Hepatocyte (in vitro differentiated cells): Measurements from ENCODE around the gene SHTN1. TPM values are rescaled to one million over a fixed set of nuclear protein-coding genes. Genes with fewer than 3 reads are reported as not detected.

Experiments
- DNase-seq: peaks from one replicate; pipeline ENCODE4 v3.0.0-alpha.2; 2016; ENCODE audit warnings: low spot score
- H2AFZ ChIP-seq: fragments of 200-600 bp; sonication (generic); 2 replicates; pipeline ENCODE4 v1.6.0; 2016; ENCODE audit warnings: antibody characterized with exemption, mild to moderate bottlenecking
- H3K27ac ChIP-seq: fragments of 200-600 bp; sonication (generic); 2 replicates; pipeline ENCODE4 v1.5.1; 2016; ENCODE audit warnings: mild to moderate bottlenecking
- H3K27me3 ChIP-seq: fragments of 200-600 bp; sonication (generic); 2 replicates; pipeline ENCODE4 v1.6.1; 2016
- H3K36me3 ChIP-seq: fragments of 200-600 bp; sonication (generic); replicated peaks from 2 replicates; pipeline ENCODE4 v1.5.1; 2016; ENCODE audit warnings: low read depth; ENCODE audit not compliant: insufficient read depth
- H3K4me1 ChIP-seq: fragments of 200-600 bp; sonication (generic); 2 replicates; pipeline ENCODE4 v1.5.1; 2016; ENCODE audit warnings: mild to moderate bottlenecking, moderate library complexity; ENCODE audit not compliant: insufficient read depth
- H3K4me2 ChIP-seq: fragments of 200-600 bp; sonication (generic); 2 replicates; pipeline ENCODE4 v1.6.0; 2016
- H3K4me3 ChIP-seq: fragments of 200-600 bp; sonication (generic); 2 replicates; pipeline ENCODE4 v1.5.1; 2016; ENCODE audit warnings: mild to moderate bottlenecking
- H3K79me2 ChIP-seq: fragments of 200-600 bp; sonication (generic); 2 replicates; pipeline ENCODE4 v1.6.0; 2017; ENCODE audit warnings: mild to moderate bottlenecking
- H3K9me2 ChIP-seq: fragments of 200-600 bp; sonication (generic); replicated peaks from 2 replicates; pipeline ENCODE4 v1.6.0; 2017; ENCODE audit warnings: mild to moderate bottlenecking; ENCODE audit not compliant: insufficient read depth
- H3K9me3 ChIP-seq: fragments of 200-600 bp; sonication (generic); 2 replicates; pipeline ENCODE4 v1.5.1; 2016; ENCODE audit warnings: low read depth, mild to moderate bottlenecking
- H4K20me1 ChIP-seq: fragments of 200-600 bp; sonication (generic); 2 replicates; pipeline ENCODE4 v1.6.0; 2016; ENCODE audit warnings: mild to moderate bottlenecking; ENCODE audit not compliant: insufficient read depth, poor library complexity, severe bottlenecking
- EZH2 ChIP-seq: fragments of 200-600 bp; sonication (generic); IDR thresholded peaks from 2 replicates; pipeline ENCODE4 v1.6.1; 2016; ENCODE audit warnings: antibody characterized with exemption, mild to moderate bottlenecking, borderline replicate concordance
- EZH2phosphoT487 ChIP-seq: fragments of 200-600 bp; sonication (generic); IDR thresholded peaks from one replicate; pipeline ENCODE4 v1.6.1; 2018; ENCODE audit warnings: antibody characterized with exemption, mild to moderate bottlenecking, low read depth, moderate library complexity; ENCODE audit not compliant: unreplicated experiment, severe bottlenecking
- WGBS: methylation state at CpG from one replicate; pipeline ENCODE4 v1.1.6; 2016; ENCODE audit warnings: low lambda C conversion rate; ENCODE audit errors: missing lambda C conversion rate; 5-methylcytosine and 5-hydroxymethylcytosine counted together
- polyA plus RNA-seq: library from polyadenylated mRNA; unstranded; fragments of >200 nt; fragmentation: Nextera tagmentation; extraction: Ambion mirVana; gene quantifications from 2 replicates; pipeline ENCODE4 v1.2.1, GENCODE V29; 2016
- total RNA-seq: library from RNA; depleted of rRNA; stranded (reverse); fragments of >200 nt; gene quantifications from 2 replicates; pipeline ENCODE4 v1.2.3, GENCODE V29; 2014
- TF ChIP-seq, protein P1 (sequence below): fragments of 200-600 bp; sonication (generic); IDR thresholded peaks from 2 replicates; pipeline ENCODE4 v1.5.1; 2016; ENCODE audit warnings: antibody characterized with exemption, mild to moderate bottlenecking; ENCODE audit not compliant: poor library complexity

Gene SHTN1
- total and polyA plus RNA-seq, 2 experiments from 2014 or later: 15.6 to 27.7 TPM

DNA sequence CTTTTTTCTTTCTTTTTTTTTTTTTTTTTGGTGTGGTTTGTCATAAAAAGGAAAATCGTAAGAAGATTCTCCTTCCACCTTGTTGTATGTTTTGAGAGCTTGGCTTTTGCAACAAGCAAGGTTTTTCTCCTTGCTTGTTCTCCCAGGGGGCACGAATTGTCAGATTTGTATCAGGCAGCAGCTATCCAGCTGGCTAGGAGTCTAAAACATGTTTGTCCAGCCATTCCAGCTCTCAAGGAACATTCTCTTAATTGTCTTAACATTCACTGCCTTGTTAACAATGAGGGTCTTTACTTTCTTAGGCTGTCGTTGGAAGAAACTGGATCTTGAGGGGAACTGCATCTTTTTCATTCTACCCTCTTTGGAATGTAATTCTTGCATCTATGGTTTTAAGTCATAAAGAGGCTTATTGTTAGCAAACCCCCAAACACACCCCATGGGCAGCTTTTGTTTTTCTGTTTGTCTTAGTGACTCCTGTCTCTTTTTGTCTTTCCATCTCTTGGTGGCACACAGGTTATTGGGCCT, 14.6 kb downstream of the SHTN1 start:
- WGBS: 62% methylated on average over 3 of the region's 3 CpGs

DNA sequence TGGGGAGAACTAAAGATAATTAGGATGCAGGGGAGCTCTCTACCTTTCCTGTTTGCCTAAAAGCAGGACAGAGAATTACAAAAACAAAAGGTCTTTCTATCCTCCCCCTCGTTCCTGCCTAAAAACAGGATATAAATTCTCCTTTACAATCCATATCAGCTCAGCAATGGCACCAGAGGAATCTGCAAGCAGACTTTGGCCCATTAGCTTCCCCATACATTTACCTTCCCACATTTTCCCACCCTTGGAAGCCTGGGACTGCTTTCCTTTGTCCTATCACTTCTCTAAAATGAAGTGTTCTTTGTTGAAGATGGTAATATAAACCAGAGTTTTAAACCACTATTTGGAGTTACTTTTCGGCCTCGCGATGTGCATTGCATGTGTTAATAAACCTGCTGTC, 15.5 kb downstream of the SHTN1 start:
- Histone ChIP-seq H3K79me2 (peaks cover 53% of the 10 kb centered on the region), H3K9me3 (no peaks in the 10 kb centered on the region)

More for the DNA sequence above, 14.6 kb downstream of the SHTN1 start:
- no peak overlapping the region for H3K4me2 ChIP-seq
- peaks cover 6% of the 10 kb centered on the region for H3K4me1 ChIP-seq
- no peak for TF ChIP-seq EZH2phosphoT487
- TF ChIP-seq, protein P1, sequence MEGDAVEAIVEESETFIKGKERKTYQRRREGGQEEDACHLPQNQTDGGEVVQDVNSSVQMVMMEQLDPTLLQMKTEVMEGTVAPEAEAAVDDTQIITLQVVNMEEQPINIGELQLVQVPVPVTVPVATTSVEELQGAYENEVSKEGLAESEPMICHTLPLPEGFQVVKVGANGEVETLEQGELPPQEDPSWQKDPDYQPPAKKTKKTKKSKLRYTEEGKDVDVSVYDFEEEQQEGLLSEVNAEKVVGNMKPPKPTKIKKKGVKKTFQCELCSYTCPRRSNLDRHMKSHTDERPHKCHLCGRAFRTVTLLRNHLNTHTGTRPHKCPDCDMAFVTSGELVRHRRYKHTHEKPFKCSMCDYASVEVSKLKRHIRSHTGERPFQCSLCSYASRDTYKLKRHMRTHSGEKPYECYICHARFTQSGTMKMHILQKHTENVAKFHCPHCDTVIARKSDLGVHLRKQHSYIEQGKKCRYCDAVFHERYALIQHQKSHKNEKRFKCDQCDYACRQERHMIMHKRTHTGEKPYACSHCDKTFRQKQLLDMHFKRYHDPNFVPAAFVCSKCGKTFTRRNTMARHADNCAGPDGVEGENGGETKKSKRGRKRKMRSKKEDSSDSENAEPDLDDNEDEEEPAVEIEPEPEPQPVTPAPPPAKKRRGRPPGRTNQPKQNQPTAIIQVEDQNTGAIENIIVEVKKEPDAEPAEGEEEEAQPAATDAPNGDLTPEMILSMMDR: no peak
- H4K20me1 ChIP-seq: no peaks in the 10 kb centered on the region
- no peaks in the 10 kb centered on the region for H3K9me3 ChIP-seq
- DNase-seq: no peak
- H3K4me3 ChIP-seq: no peak overlapping the region
- H3K27me3 ChIP-seq: no peaks in the 10 kb centered on the region
- H3K36me3 ChIP-seq: no peaks in the 10 kb centered on the region
- peaks cover 62% of the 10 kb centered on the region for H3K79me2 ChIP-seq
- no peak overlapping the region for H3K27ac ChIP-seq
- H3K9me2 ChIP-seq: no peaks in the 10 kb centered on the region
- H2AFZ ChIP-seq: no peak overlapping the region

DNA sequence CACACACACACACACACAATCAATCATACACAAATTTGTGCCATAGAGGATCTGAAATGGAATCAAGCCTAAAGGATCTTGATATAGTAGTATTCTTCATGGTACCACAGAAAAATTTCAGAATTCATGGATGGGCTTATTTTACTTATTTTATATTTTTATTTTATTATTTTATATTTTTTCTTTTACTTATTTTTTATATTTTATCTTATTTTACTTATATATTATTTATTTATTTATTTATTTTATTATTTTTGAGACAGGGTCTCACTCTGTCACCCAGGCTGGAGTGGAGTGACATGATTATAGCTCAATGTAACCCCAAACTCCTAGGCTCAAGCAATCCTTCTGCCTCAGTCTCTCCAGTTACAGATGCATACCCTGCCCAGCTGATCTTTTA, 16.7 kb downstream of the SHTN1 start:
- H3K36me3 ChIP-seq: no peaks in the 10 kb centered on the region
- no peaks in the 10 kb centered on the region for H3K9me3 ChIP-seq
- no peak for TF ChIP-seq EZH2phosphoT487
- TF ChIP-seq, protein P1: no peak
- no peak for TF ChIP-seq EZH2
- peaks cover 47% of the 10 kb centered on the region for H3K79me2 ChIP-seq
- H3K4me3 ChIP-seq: no peak overlapping the region
- H3K9me2 ChIP-seq: no peaks in the 10 kb centered on the region
- no peak overlapping the region for H3K4me2 ChIP-seq
- H3K4me1 ChIP-seq: peaks cover 6% of the 10 kb centered on the region
- H4K20me1 ChIP-seq: no peaks in the 10 kb centered on the region
- no peak for DNase-seq
- no peak overlapping the region for H2AFZ ChIP-seq
- no peak overlapping the region for H3K27ac ChIP-seq
- no peaks in the 10 kb centered on the region for H3K27me3 ChIP-seq

More for the DNA sequence above, 15.5 kb downstream of the SHTN1 start:
- no peak overlapping the region for H3K4me2 ChIP-seq
- no peak overlapping the region for H3K27ac ChIP-seq
- no peak overlapping the region for H2AFZ ChIP-seq
- no peaks in the 10 kb centered on the region for H3K36me3 ChIP-seq
- DNase-seq: no peak
- no peak overlapping the region for H3K4me3 ChIP-seq
- peaks cover 6% of the 10 kb centered on the region for H3K4me1 ChIP-seq
- H3K27me3 ChIP-seq: no peaks in the 10 kb centered on the region
- 65% methylated on average over 4 of the region's 4 CpGs for WGBS
- TF ChIP-seq EZH2phosphoT487 (no peak), EZH2 (no peak)
- TF ChIP-seq, protein P1: no peak
- no peaks in the 10 kb centered on the region for H4K20me1 ChIP-seq
- no peaks in the 10 kb centered on the region for H3K9me2 ChIP-seq

DNA sequence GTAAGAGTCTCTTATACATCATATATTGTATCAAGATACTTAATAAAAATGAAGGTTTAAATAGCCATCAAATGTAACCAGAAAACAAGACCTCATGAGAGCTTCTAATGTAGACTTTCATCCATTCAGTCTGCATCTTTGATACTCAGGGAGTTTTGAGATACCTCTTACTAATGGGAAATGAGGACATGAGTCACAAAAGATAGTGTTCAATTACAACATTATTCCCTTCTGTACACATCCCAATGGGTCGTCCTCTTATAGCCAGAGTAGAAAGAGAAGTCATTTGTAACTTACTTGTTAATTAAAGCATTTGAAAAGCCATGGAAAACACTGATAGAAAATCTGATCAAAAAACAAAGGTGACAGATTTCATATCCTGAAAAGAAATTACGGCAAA, 19.4 kb downstream of the SHTN1 start:
- H3K4me2 ChIP-seq: no peak overlapping the region
- WGBS: 83% methylated on average over 2 of the region's 2 CpGs
- H3K27me3 ChIP-seq: no peaks in the 10 kb centered on the region
- TF ChIP-seq EZH2phosphoT487 (no peak), EZH2 (no peak)
- TF ChIP-seq, protein P1: no peak
- no peak overlapping the region for H2AFZ ChIP-seq
- peaks cover 6% of the 10 kb centered on the region for H3K4me1 ChIP-seq
- no peaks in the 10 kb centered on the region for H3K36me3 ChIP-seq
- no peaks in the 10 kb centered on the region for H3K9me3 ChIP-seq
- DNase-seq: no peak
- H3K4me3 ChIP-seq: no peak overlapping the region
- H4K20me1 ChIP-seq: no peaks in the 10 kb centered on the region
- H3K79me2 ChIP-seq: peaks cover 57% of the 10 kb centered on the region
- H3K27ac ChIP-seq: no peak overlapping the region
- H3K9me2 ChIP-seq: no peaks in the 10 kb centered on the region
